ENCODE data around the gene FNDC3A. TPM values are rescaled to one million over a fixed set of nuclear protein-coding genes. Genes with fewer than 3 reads are reported as not detected.
A peak's percentile ranks its signal among the peaks of the same experiment; 100 is the strongest.
"Not testable (repeated sequence)": the region's sequence is repeated elsewhere in the genome, so short reads cannot be mapped to it uniquely, and the experiment has no call there.

The FNDC3A gene
- total RNA-seq, 2 experiments from 2014 or later = 30.3 to 31.8 TPM

DNA sequence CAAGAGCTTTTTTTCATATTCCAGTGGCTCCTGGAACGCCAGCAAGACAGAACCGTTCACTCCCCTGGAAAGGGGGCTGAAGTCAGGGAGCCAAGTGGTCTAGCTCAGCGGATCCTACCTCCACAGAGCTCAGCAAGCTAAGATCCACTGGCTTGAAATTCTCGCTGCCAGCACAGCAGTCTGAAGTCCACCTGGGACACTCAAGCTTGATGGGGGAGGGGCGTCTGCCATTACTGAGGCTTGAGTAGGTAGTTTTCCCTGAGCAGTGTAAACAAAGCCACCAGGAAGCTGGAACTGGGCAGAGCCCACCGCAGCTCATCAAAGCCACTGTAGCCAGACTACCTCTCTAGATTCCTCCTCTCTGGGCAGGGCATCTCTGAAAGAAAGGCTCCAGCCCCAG lies 142.7 kb downstream of the FNDC3A start:
- POLR2A ChIA-PET; H3K27ac Mint-ChIP-seq; ATAC-seq (ENCODE audit: low read depth); DNase-seq; H3K27me3 Mint-ChIP-seq; H3K4me3 Mint-ChIP-seq: not testable (repeated sequence)
- peaks cover 18% of the 10 kb centered on the region for H3K9me3 Mint-ChIP-seq
- H3K4me1 Mint-ChIP-seq = peaks cover 11% of the 10 kb centered on the region
- H3K36me3 Mint-ChIP-seq = peaks cover 67% of the 10 kb centered on the region

GRCh38 chr13:49124693-49125304 lies 149.1 kb downstream of the FNDC3A start:
- no peak overlapping the region for H3K4me3 Mint-ChIP-seq
- peaks cover 16% of the 10 kb centered on the region for H3K9me3 Mint-ChIP-seq
- H3K4me1 Mint-ChIP-seq = peaks cover 14% of the 10 kb centered on the region
- no peaks in the 10 kb centered on the region for H3K27me3 Mint-ChIP-seq
- ATAC-seq (ENCODE audit: low read depth) (no peak), DNase-seq (no peak)
- peaks cover 34% of the 10 kb centered on the region for H3K36me3 Mint-ChIP-seq
- H3K27ac Mint-ChIP-seq = peak overlapping the region; percentile 59
- POLR2A ChIA-PET = interaction anchor here (1.3 kb wide), 1 partner anchor 13 kb away, joined by 6 read pairs; no protein-coding TSS in a partner anchor

GRCh38 chr13:49125964-49126524 lies 150.3 kb downstream of the FNDC3A start:
- DNase-seq (no peak), ATAC-seq (ENCODE audit: low read depth) (no peak)
- no peak overlapping the region for H3K27ac Mint-ChIP-seq
- H3K4me3 Mint-ChIP-seq = no peak overlapping the region
- H3K36me3 Mint-ChIP-seq = peaks cover 27% of the 10 kb centered on the region
- peaks cover 12% of the 10 kb centered on the region for H3K4me1 Mint-ChIP-seq
- H3K27me3 Mint-ChIP-seq = no peaks in the 10 kb centered on the region
- peaks cover 11% of the 10 kb centered on the region for H3K9me3 Mint-ChIP-seq
- POLR2A ChIA-PET = no interaction called here

DNA sequence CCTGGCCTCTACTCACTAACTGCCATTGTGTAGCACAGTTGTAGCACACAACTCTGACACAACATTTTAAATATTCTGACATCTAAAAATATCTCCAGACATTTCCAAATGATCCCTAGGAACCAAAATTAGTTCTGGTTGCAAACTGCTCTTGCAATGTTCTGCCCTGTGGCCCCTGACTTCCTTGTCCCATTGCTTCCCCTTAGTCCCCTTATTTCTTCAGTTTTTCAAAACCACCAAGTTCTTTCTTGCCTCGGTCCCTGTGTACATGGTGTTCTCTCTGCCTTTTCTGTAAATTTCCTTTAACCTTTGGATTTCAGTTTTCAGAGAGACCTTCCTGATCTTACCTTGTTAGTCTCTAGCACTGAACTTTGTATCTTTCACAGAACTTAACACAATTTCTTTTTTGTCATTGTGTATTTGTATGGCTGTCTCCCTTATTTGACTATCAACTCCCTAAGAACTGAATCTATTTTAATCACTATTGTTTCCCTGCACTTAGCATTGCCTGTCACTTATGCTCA lies 156.8 kb downstream of the FNDC3A start:
- Mint-ChIP-seq H3K27me3 (no peaks in the 10 kb centered on the region), H3K4me3 (no peak overlapping the region), H3K36me3 (peaks cover 42% of the 10 kb centered on the region), H3K4me1 (peaks cover 6% of the 10 kb centered on the region), H3K27ac (peak overlapping the region; percentile 3), H3K9me3 (no peaks in the 10 kb centered on the region)
- POLR2A ChIA-PET = no interaction called here
- ATAC-seq (ENCODE audit: low read depth) = no peak
- no peak for DNase-seq

DNA sequence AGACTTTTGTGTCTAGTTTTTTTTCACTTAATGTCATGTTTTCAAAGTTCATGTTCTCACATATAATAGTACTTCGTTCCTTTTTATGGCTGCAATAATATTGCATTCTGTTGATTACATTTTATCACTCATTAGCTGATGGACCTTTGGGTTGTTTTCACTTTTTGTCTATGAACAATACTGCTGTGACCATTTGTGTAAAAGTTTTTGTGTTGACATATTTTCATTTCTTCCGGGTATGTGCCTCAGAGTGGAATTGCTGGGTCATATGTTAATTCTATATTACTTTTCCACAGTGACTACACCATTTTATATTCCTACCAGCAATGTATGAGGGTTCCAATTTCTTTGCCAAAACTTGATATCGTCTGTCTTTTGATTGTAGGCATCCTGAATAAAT lies 158.6 kb downstream of the FNDC3A start:
- H3K36me3 Mint-ChIP-seq = peaks cover 50% of the 10 kb centered on the region
- H3K9me3 Mint-ChIP-seq = no peaks in the 10 kb centered on the region
- no peak overlapping the region for H3K27ac Mint-ChIP-seq
- DNase-seq (no peak), ATAC-seq (ENCODE audit: low read depth) (no peak)
- no peaks in the 10 kb centered on the region for H3K27me3 Mint-ChIP-seq
- H3K4me1 Mint-ChIP-seq = peaks cover 6% of the 10 kb centered on the region
- H3K4me3 Mint-ChIP-seq = no peak overlapping the region
- POLR2A ChIA-PET = no interaction called here

- DNase-seq; H3K4me3 Mint-ChIP-seq; H3K9me3 Mint-ChIP-seq; H3K27me3 Mint-ChIP-seq; POLR2A ChIA-PET; ATAC-seq (ENCODE audit: low read depth): not testable (repeated sequence)
- Mint-ChIP-seq H3K27ac (peak overlapping the region; percentile 5), H3K4me1 (peaks cover 17% of the 10 kb centered on the region), H3K36me3 (peaks cover 53% of the 10 kb centered on the region)
Measured at GRCh38 chr13:49137138-49137643, 161.5 kb downstream of the FNDC3A start.

DNA sequence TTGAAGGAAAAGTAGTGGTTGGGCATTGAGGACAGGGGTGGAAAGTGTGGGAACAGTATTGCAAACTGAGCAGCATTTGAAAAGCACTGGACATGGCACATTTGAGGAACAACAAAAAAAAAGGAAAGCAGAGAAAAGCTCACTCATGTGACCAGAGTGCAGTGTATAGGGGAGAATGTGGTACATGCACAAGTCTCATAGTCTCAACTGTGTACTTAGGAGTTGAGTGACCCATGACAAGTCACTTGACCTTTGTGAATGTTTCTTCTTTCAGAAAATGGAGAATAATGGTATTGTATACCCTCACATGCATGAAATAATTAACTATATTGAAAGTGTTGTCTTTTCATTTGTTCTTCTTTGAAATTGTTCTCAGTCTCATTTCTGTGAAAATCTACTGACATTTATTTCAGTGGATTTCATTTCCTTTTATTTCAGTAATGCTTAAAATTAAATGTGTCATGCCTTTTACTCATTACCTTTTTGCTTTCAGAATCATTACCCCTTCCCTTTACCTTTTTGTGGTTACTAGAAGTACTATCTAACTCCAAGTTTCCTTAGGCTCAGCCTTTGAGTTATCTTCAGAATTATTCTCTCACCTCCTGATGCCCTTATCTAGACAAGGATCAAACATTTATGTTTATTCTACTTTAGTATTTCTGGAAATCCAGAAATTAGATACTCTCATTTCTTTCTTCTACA lies 165.3 kb downstream of the FNDC3A start:
- H3K36me3 Mint-ChIP-seq = peaks cover 48% of the 10 kb centered on the region
- H3K27me3 Mint-ChIP-seq = no peaks in the 10 kb centered on the region
- no peaks in the 10 kb centered on the region for H3K9me3 Mint-ChIP-seq
- H3K4me3 Mint-ChIP-seq = no peak overlapping the region
- DNase-seq (no peak), ATAC-seq (ENCODE audit: low read depth) (no peak)
- peak overlapping the region; percentile 35 for H3K27ac Mint-ChIP-seq
- H3K4me1 Mint-ChIP-seq = peaks cover 16% of the 10 kb centered on the region
- POLR2A ChIA-PET = no interaction called here

GRCh38 chr13:49146950-49147355 lies 171.2 kb downstream of the FNDC3A start:
- peaks cover 21% of the 10 kb centered on the region for H3K4me1 Mint-ChIP-seq
- H3K4me3 Mint-ChIP-seq = peak overlapping the region; percentile 82
- POLR2A ChIA-PET = interaction anchor here (1.0 to 1.7 kb wide), 2 partner anchors 17 to 35 kb away, joined by 4 to 6 read pairs; no protein-coding TSS in a partner anchor
- H3K36me3 Mint-ChIP-seq = peaks cover 65% of the 10 kb centered on the region
- ATAC-seq (ENCODE audit: low read depth) = peak; percentile 66
- H3K9me3 Mint-ChIP-seq = peaks cover 26% of the 10 kb centered on the region
- no peaks in the 10 kb centered on the region for H3K27me3 Mint-ChIP-seq
- peak overlapping the region; percentile 82 for H3K27ac Mint-ChIP-seq
- no peak for DNase-seq

DNA sequence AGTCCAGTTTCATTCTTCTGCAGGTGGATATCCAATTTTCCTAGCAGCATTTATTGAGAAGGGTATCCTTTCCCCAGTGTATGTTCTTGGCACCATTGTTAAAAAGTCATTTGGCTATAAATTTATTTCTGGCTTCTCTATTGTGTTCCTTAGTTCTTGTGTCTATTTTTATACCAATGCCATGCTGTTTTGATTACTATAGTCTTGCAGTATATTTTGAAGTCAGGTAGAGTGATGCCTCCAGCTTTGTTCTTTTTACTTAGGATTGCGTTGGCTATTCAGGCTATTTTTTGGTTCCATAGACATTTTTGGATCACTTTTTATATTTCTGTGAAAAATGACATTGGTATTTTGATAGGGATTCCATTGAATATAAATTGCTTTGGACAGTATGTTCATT lies 172.7 kb downstream of the FNDC3A start:
- H3K27ac Mint-ChIP-seq = no peak overlapping the region
- DNase-seq = no peak
- peaks cover 29% of the 10 kb centered on the region for H3K9me3 Mint-ChIP-seq
- ATAC-seq (ENCODE audit: low read depth) = no peak
- peaks cover 21% of the 10 kb centered on the region for H3K4me1 Mint-ChIP-seq
- peaks cover 64% of the 10 kb centered on the region for H3K36me3 Mint-ChIP-seq
- H3K4me3 Mint-ChIP-seq = no peak overlapping the region
- POLR2A ChIA-PET = no interaction called here
- no peaks in the 10 kb centered on the region for H3K27me3 Mint-ChIP-seq

- H3K27ac Mint-ChIP-seq; H3K27me3 Mint-ChIP-seq; H3K4me3 Mint-ChIP-seq; ATAC-seq (ENCODE audit: low read depth); H3K4me1 Mint-ChIP-seq; H3K9me3 Mint-ChIP-seq; POLR2A ChIA-PET; DNase-seq: not testable (repeated sequence)
- H3K36me3 Mint-ChIP-seq = peaks cover 50% of the 10 kb centered on the region
Measured at GRCh38 chr13:49157955-49158584, 182.4 kb downstream of the FNDC3A start.

DNA sequence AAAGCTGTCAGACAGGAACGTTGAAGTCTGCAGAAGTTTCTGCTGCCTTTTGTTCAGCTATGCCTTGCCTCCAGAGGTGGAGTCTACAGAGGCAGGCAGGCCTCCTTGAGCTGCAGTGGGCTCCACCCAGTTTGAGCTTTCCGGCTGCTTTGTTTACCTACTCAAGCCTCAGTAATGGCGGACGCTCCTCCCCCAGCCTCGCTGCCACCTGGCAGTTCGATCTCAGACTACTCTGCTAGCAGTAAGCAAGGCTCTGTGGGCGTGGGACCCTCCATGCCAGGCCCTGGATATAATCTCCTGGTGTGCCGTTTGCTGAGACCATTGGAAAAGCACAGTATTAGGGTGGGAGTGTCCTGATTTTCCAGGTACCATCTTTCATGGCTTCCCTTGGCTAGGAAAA lies 187.4 kb downstream of the FNDC3A start:
- peaks cover 72% of the 10 kb centered on the region for H3K36me3 Mint-ChIP-seq
- not testable (repeated sequence) for ATAC-seq (ENCODE audit: low read depth); H3K27me3 Mint-ChIP-seq; DNase-seq; H3K27ac Mint-ChIP-seq; H3K4me3 Mint-ChIP-seq; H3K4me1 Mint-ChIP-seq
- H3K9me3 Mint-ChIP-seq = peaks cover 13% of the 10 kb centered on the region
- POLR2A ChIA-PET = interaction anchor here (2.2 kb wide), 1 partner anchor 16 kb away, joined by 6 read pairs; no protein-coding TSS in a partner anchor

- H3K27ac Mint-ChIP-seq = no peak overlapping the region
Measured at GRCh38 chr13:49164712-49165111, 189.0 kb downstream of the FNDC3A start.

More at GRCh38 chr13:49164712-49165111, 189.0 kb downstream of the FNDC3A start:
- Mint-ChIP-seq H3K9me3 (peaks cover 13% of the 10 kb centered on the region), H3K27me3 (no peaks in the 10 kb centered on the region), H3K36me3 (peaks cover 64% of the 10 kb centered on the region), H3K4me1 (peaks cover 7% of the 10 kb centered on the region), H3K4me3 (no peak overlapping the region)
- no peak for ATAC-seq (ENCODE audit: low read depth)
- no peak for DNase-seq
- POLR2A ChIA-PET = interaction anchor here (2.2 kb wide), 1 partner anchor 18 kb away, joined by 6 read pairs; no protein-coding TSS in a partner anchor

Data from activated naive CD8-positive, alpha-beta T cell treated with anti-CD3 and anti-CD28 coated beads, Interleukin-2, amount 10 ng/mL, durations not matched to agents 7 days and 5 days (primary cell).